Stimulated activated CD4-positive, alpha-beta T cell treated with anti-CD3 and anti-CD28 coated beads, Interleukin-1b, Interleukin-23, amount 100 ng/mL, for 48 hours (primary cell): ENCODE measurements around the gene PYROXD2.

Experiments used
- DNase-seq: peaks from one replicate; pipeline ENCODE4 v3.0.0-alpha.2; 2020

The PYROXD2 gene

GRCh38 chr10:98414932-98415730 is at the start of gene PYROXD2:
Gene PYROXD2, minus strand, starts transcription at chr10:98415182. Its CDS starts 47 bp downstream, at chr10:98415135.
- peak; percentile 40 for DNase-seq

GRCh38 chr10:98463976-98464754 is 49.2 kb upstream of the PYROXD2 start:
- DNase-seq = no peak

- DNase-seq = no peak
Observed at GRCh38 chr10:98463016-98463415, 48.0 kb upstream of the PYROXD2 start.

- no peak for DNase-seq
Observed at GRCh38 chr10:98461500-98461842, 46.5 kb upstream of the PYROXD2 start.

GRCh38 chr10:98460837-98461499 is 46.0 kb upstream of the PYROXD2 start:
- no peak for DNase-seq

GRCh38 chr10:98458809-98459784 is 44.1 kb upstream of the PYROXD2 start:
- DNase-seq = no peak

- no peak for DNase-seq
Observed at GRCh38 chr10:98457721-98458120, 42.7 kb upstream of the PYROXD2 start.

- DNase-seq = no peak
Observed at GRCh38 chr10:98456686-98457482, 41.9 kb upstream of the PYROXD2 start.

GRCh38 chr10:98456043-98456570 is 41.1 kb upstream of the PYROXD2 start:
- no peak for DNase-seq

- DNase-seq = no peak
Observed at GRCh38 chr10:98453729-98454128, 38.7 kb upstream of the PYROXD2 start.

- DNase-seq = no peak
Observed at GRCh38 chr10:98450618-98451017, 35.6 kb upstream of the PYROXD2 start.

- DNase-seq = no peak
Observed at GRCh38 chr10:98449287-98449686, 34.3 kb upstream of the PYROXD2 start.

- peak; percentile 83 for DNase-seq
Observed at GRCh38 chr10:98446661-98447221, 31.8 kb upstream of the PYROXD2 start, which contains the start of gene HPS1. Gene HPS1, minus strand, starts transcription at chr10:98446935. Its CDS starts 3,695 bp downstream, at chr10:98443240.

- peak; percentile 25 for DNase-seq
Observed at GRCh38 chr10:98446151-98446660, 31.2 kb upstream of the PYROXD2 start.

GRCh38 chr10:98445200-98445812 is 30.3 kb upstream of the PYROXD2 start:
- no peak for DNase-seq

- DNase-seq = no peak
Observed at GRCh38 chr10:98444314-98445006, 29.5 kb upstream of the PYROXD2 start.

GRCh38 chr10:98438715-98439114 is 23.7 kb upstream of the PYROXD2 start:
- DNase-seq = no peak

GRCh38 chr10:98436704-98437103 is 21.7 kb upstream of the PYROXD2 start:
- DNase-seq = no peak

GRCh38 chr10:98435178-98435577 is 20.2 kb upstream of the PYROXD2 start:
- DNase-seq = no peak
